Progenitor cell of endocrine pancreas (in vitro differentiated cells): ENCODE data around the gene HMX1. TPM values are rescaled to one million over a fixed set of nuclear protein-coding genes. Genes with fewer than 3 reads are reported as not detected.

Experiments used
- DNase-seq: peaks from one replicate; pipeline ENCODE4 v3.0.0; 2021; ENCODE audit warnings: low spot score; ENCODE audit not compliant: unreplicated experiment
- H3K27ac Mint-ChIP-seq: 2 replicates; pipeline ENCODE4 v1.8.0; 2021; ENCODE audit warnings: mild to moderate bottlenecking, moderate library complexity, mixed read lengths
- H3K27me3 Mint-ChIP-seq: 2 replicates; pipeline ENCODE4 v1.8.0; 2021; ENCODE audit warnings: mixed read lengths
- H3K36me3 Mint-ChIP-seq: 2 replicates; pipeline ENCODE4 v1.8.0; 2022; ENCODE audit warnings: mixed read lengths; ENCODE audit not compliant: insufficient read depth
- H3K4me1 Mint-ChIP-seq: 2 replicates; pipeline ENCODE4 v1.8.0; 2021; ENCODE audit warnings: low read depth, mixed read lengths
- H3K4me3 Mint-ChIP-seq: 2 replicates; pipeline ENCODE4 v1.8.0; 2021; ENCODE audit warnings: low read depth, mild to moderate bottlenecking, moderate library complexity, mixed read lengths
- H3K9me3 Mint-ChIP-seq: 2 replicates; pipeline ENCODE4 v1.8.0; 2021; ENCODE audit warnings: low read depth, mixed read lengths
- total RNA-seq: library from RNA; stranded (reverse); gene quantifications from 2 replicates; pipeline ENCODE4 v1.2.1, GENCODE V29; 2021
- TF ChIP-seq, protein P1 (sequence below): fragments of 200-600 bp; sonication (generic); IDR thresholded peaks from one replicate; pipeline ENCODE4 v1.5.0; 2021; ENCODE audit warnings: antibody characterized with exemption, mild to moderate bottlenecking; ENCODE audit not compliant: unreplicated experiment

HMX1 gene
- total RNA-seq, 1 donor from 2014 or later = 0.65 TPM

DNA sequence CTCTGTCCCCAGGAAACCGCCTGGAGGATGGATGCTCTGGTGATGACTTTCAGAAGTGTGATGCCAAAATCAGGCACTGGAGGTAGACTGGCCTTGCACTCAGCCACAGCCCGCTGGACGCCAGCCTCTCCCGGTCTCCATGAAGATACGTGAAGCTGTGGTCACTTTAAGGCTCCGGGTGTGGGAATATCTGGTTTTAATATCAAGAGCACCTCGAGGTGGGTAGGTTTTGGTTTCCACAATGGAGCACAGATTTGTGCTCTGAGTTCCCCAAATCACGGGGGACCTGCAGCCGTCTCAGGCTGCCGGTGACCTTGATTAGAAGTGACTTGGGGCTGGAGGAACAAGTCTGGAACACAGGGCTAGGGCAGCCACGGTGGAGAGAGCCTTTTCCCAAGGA is 6.8 kb upstream of the HMX1 start:
- peaks cover 89% of the 10 kb centered on the region for H3K27me3 Mint-ChIP-seq
- TF ChIP-seq, protein P1, sequence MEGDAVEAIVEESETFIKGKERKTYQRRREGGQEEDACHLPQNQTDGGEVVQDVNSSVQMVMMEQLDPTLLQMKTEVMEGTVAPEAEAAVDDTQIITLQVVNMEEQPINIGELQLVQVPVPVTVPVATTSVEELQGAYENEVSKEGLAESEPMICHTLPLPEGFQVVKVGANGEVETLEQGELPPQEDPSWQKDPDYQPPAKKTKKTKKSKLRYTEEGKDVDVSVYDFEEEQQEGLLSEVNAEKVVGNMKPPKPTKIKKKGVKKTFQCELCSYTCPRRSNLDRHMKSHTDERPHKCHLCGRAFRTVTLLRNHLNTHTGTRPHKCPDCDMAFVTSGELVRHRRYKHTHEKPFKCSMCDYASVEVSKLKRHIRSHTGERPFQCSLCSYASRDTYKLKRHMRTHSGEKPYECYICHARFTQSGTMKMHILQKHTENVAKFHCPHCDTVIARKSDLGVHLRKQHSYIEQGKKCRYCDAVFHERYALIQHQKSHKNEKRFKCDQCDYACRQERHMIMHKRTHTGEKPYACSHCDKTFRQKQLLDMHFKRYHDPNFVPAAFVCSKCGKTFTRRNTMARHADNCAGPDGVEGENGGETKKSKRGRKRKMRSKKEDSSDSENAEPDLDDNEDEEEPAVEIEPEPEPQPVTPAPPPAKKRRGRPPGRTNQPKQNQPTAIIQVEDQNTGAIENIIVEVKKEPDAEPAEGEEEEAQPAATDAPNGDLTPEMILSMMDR = no peak
- no peaks in the 10 kb centered on the region for H3K36me3 Mint-ChIP-seq
- H3K9me3 Mint-ChIP-seq = no peaks in the 10 kb centered on the region
- H3K4me1 Mint-ChIP-seq = no peaks in the 10 kb centered on the region
- no peak overlapping the region for H3K4me3 Mint-ChIP-seq
- H3K27ac Mint-ChIP-seq = no peak overlapping the region
- no peak for DNase-seq

DNA sequence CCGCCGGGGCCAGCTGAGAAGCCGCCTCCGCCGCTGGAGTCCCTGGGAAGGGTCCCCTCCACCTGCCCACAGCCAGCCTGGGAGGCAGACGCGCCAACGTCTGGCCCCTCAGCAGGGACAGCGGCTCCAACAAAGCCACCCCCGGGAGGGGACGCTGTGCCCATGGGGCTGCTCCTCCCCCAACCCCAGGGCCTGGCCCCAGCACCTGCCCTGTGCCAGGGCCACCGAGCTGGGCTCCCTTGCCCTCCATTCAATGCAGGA is 6.1 kb upstream of the HMX1 start:
- Mint-ChIP-seq H3K4me3 (no peak overlapping the region), H3K27ac (no peak overlapping the region), H3K36me3 (no peaks in the 10 kb centered on the region), H3K4me1 (no peaks in the 10 kb centered on the region), H3K27me3 (peaks cover 92% of the 10 kb centered on the region), H3K9me3 (no peaks in the 10 kb centered on the region)
- no peak for DNase-seq
- TF ChIP-seq, protein P1 = no peak

DNA sequence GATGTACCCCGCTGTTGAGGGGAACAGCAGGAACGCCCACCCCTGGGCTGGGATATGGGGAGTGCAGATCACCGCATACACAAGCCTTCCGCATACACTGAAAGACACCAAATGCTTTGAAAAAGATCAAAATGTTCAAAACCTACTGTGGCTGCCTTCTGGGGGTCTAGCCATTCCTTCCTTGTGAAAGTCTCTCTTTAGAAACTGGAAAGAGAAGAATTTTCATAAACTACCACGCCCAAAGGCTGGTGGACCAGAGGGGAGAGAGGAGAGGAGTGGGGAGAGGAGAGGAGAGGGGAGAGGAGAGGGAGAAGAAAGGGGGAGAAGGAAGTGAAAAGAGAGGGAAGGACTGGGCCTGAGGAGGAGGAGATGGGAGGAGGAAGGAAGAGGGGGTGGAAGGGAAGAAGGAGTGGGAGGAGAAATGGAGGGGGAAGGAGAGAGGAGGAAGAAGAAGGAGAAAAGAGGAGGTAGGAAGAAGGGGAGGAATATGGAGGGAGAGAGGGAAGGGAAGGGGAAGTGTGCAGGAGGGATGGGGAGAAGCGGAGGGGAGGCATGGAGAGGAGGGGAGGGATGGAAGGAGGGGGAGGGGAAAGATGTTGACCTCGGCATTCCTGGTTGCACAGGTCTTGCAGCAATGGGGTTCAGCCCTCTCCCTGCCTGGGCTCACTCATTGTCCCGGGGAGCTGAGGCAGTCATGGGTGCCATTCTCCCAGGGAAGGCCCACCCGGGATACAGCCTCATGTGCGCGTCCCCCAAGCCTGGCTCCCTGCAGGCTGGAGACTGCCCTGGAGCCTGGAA is 5.5 kb upstream of the HMX1 start:
- TF ChIP-seq, protein P1 = no peak
- H3K4me3 Mint-ChIP-seq = no peak overlapping the region
- no peak overlapping the region for H3K27ac Mint-ChIP-seq
- no peaks in the 10 kb centered on the region for H3K36me3 Mint-ChIP-seq
- DNase-seq = no peak
- H3K4me1 Mint-ChIP-seq = no peaks in the 10 kb centered on the region
- H3K27me3 Mint-ChIP-seq = peaks cover 94% of the 10 kb centered on the region
- no peaks in the 10 kb centered on the region for H3K9me3 Mint-ChIP-seq

DNA sequence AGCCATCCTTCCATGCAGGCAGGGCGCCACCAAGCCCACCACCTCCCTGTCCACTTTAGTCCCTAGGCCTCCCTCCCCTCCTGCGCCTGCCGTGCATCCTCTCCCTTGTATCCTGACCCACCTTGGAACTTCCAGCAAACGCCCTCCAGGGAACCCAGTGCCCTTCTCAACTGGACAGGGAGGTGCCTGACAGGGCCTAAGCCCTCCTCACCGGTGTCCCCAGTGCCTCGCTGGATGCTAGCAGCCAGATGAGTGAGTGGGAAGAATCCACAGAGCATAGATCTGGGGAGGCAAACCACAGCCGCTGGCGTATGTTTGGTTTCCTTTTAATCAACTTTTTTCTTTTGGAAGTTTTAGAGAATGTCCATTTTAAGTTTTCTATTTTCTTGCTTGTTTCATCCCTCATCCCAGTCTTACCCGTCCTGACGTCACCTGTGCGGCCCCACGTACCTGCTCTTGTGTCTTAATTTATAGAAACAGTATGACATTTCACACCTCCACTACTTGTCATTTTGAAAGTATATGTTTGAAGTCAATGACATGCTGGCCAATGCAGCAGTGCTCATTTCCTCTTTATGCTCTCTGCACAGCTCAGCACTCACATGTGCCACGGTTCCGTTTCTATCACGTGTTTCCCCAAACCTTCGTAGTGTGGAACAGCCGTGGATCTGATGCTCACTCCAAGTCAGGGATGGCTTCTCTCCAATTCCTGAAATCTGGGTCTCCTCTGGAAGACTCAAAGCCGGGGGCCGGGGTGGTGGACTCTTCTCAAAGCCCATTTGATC is 3.4 kb upstream of the HMX1 start:
- H3K9me3 Mint-ChIP-seq = no peaks in the 10 kb centered on the region
- H3K36me3 Mint-ChIP-seq = no peaks in the 10 kb centered on the region
- H3K4me1 Mint-ChIP-seq = peaks cover 2% of the 10 kb centered on the region
- TF ChIP-seq, protein P1 = no peak
- no peak overlapping the region for H3K4me3 Mint-ChIP-seq
- no peak for DNase-seq
- no peak overlapping the region for H3K27ac Mint-ChIP-seq
- peaks cover 86% of the 10 kb centered on the region for H3K27me3 Mint-ChIP-seq

DNA sequence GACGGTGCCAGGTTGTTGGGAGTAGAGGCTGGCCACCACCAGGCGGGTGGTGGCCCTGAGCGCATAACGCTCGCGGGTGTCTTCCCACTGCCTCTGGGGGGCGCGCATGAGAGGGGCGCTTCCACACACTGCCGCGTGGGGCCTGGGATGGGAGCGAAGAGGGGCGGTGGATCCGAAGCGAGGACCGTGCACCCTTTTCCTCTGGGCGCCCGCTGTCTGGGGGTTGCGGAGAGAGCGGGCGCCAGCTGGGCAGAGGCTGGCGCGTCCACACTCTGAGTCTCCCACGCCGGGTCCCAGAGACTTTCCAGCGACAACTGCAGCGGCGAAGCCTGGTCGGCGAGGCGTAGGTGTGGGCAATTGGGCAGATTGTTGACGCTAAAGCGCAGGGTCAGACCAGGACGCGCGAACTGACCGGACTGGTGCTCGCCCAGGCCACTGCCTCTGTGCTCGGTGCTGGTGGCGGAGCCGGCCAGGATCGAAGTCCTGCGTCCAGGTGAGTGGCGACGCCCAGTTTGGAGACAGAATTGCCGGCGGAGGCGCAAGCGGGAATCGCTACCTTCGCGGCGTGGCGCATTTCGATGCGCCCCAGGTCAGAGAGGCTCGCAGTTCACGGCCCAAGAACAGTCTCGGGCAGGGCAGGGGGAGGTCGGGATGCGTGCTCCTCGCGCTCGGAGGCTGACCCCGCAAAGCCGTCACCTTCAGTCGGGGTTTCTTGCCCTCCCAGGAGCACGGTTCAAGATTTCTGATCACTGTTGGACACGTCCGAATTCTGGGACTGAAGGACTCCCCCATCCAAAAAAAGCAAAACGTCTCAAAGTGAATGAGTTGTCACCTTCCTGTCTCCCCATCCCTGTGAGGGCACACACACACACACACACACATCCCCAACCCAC is 2.6 kb upstream of the HMX1 start:
- no peaks in the 10 kb centered on the region for H3K36me3 Mint-ChIP-seq
- TF ChIP-seq, protein P1 = no peak

More for the DNA sequence above, 2.6 kb upstream of the HMX1 start:
- H3K27ac Mint-ChIP-seq = no peak overlapping the region
- no peak overlapping the region for H3K4me3 Mint-ChIP-seq
- peaks cover 86% of the 10 kb centered on the region for H3K27me3 Mint-ChIP-seq
- no peak for DNase-seq
- no peaks in the 10 kb centered on the region for H3K9me3 Mint-ChIP-seq
- H3K4me1 Mint-ChIP-seq = peaks cover 2% of the 10 kb centered on the region
